Omental fat pad (tissue), 4 donors: ENCODE results near the gene CDC42EP5. TPM values are rescaled to one million over a fixed set of nuclear protein-coding genes. Genes with fewer than 3 reads are reported as not detected.

ENCODE experiments used
- ATAC-seq: fragments of 150-250 bp; one replicate; pipeline ENCODE4 v1.9.1; 2016; ENCODE audit warnings: mild to moderate bottlenecking, moderate library complexity; ENCODE audit not compliant: low FRiP score
- DNase-seq: peaks from one replicate; pipeline ENCODE4 v3.0.0-alpha.2; 2019; ENCODE audit warnings: low spot score
- total RNA-seq, 4 donors: library from RNA; depleted of rRNA; stranded (reverse); fragments of >200 nt; gene quantifications; one replicate each; pipeline ENCODE4 v1.1.0, GENCODE V29; 2016
- TF ChIP-seq, protein P1 (sequence below), 3 donors: fragments of 450-650 bp; IDR thresholded peaks; one replicate each; pipeline ENCODE4 v1.5.1; 2016 to 2017; ENCODE audit warnings: antibody characterized with exemption in 3 of 3, mild to moderate bottlenecking in 3 of 3, moderate library complexity in 2 of 3

CDC42EP5 gene
- total RNA-seq, 4 donors from 2014 or later: 12.1 to 24.1 (median 17.4) TPM

DNA sequence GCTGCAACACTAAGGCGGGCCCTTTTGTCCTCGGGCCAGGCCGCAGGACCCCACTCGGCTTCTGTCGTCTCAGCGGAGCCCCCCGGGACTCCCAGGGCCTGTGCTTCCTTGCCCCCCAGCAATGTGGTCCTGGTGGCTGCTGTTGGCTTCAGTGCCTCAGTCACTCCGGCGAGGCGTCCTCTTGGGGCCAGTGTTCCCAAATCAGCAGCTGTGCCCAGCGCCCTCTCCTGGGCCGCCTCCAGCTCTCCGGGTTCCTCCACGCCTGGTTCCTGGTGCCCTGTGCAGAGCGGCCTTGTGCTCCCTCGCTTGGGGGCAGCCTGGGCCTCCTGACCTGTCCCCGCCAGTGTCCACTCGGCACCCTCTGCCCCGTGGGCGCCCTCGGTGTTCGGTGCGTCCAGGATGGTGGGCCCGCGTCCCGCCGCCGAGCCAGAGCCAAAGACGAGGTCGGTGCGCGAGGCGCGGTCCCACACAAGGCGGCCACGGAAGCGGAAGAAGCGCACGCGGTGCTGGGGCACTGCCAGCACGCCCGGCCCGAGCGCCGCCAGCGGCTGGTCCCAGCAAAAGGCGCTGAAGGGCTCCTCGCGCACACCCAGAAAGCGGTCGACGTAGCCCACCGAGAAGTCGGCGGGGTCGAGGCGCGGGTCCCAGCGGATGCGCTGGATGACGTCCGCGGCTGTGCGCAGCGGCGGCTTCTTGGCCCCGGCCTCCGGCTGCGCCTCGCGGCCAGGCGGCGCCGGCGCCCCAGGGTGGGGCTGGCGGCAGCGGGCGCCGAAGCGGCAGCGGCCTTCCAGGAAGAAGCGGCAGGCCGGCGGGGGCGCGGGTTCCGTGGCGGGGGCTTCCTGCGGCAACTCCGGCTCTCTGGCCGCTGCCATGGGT, 10.2 kb downstream of the CDC42EP5 start:
- TF ChIP-seq, protein P1, sequence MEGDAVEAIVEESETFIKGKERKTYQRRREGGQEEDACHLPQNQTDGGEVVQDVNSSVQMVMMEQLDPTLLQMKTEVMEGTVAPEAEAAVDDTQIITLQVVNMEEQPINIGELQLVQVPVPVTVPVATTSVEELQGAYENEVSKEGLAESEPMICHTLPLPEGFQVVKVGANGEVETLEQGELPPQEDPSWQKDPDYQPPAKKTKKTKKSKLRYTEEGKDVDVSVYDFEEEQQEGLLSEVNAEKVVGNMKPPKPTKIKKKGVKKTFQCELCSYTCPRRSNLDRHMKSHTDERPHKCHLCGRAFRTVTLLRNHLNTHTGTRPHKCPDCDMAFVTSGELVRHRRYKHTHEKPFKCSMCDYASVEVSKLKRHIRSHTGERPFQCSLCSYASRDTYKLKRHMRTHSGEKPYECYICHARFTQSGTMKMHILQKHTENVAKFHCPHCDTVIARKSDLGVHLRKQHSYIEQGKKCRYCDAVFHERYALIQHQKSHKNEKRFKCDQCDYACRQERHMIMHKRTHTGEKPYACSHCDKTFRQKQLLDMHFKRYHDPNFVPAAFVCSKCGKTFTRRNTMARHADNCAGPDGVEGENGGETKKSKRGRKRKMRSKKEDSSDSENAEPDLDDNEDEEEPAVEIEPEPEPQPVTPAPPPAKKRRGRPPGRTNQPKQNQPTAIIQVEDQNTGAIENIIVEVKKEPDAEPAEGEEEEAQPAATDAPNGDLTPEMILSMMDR (IDR thresholded peaks at IDR 0.05): no peak
- ATAC-seq: peak; percentile 18
- DNase-seq: no peak

DNA sequence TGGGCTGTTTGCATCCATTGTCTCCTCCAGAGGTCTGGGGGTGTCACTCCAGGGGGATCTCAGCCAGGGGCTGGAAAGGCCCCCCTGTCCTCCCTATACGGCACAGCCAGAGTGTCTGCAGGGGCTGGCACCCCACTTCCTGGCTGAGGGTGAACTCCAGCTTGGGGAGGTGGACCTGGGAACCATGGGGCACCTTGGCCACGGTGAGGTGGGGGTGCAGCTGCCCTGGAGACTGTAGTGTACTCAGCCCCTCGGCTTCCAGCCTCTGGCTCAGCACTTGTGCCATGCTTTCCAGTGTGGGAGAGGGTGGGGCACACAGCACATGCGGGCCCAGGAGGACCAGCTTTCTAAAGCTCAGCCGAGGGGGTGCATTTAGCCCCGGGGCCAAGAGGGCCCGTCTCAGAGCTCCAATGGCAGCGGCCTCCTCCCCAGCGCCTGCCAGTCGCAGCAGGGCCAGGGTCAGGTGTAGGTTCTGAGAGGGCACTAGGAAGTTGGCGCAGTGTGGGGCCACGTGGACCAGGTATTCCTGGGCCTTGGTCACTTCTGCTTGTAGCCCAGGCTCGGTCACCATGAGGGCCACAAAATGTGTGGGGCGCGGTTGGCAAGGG, 10.9 kb downstream of the CDC42EP5 start:
- ATAC-seq: no peak
- DNase-seq: no peak
- TF ChIP-seq, protein P1 (IDR thresholded peaks at IDR 0.05): no peak

DNA sequence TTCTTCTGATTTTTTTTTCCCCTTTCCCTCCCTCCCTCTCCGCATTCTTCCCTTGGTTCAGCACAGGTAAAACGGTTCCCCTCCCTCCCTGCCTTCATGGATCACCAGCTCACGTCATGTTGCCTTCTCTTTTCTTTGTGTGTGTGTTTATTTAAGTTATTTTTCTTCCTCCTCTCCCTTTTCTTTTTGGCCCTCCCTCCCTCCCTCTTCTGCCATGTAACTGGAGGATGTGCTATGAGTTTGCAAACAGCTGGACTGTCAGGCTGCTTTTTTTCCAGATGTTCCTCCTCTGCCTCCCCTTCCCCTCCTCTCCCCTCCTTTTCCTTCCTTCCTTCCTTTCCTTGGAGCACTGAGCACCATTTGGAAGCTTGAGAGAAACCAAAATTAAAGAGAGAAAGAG, 11.5 kb downstream of the CDC42EP5 start:
- ATAC-seq: no peak
- no peak for DNase-seq
- TF ChIP-seq, protein P1 (IDR thresholded peaks at IDR 0.05): no peak

DNA sequence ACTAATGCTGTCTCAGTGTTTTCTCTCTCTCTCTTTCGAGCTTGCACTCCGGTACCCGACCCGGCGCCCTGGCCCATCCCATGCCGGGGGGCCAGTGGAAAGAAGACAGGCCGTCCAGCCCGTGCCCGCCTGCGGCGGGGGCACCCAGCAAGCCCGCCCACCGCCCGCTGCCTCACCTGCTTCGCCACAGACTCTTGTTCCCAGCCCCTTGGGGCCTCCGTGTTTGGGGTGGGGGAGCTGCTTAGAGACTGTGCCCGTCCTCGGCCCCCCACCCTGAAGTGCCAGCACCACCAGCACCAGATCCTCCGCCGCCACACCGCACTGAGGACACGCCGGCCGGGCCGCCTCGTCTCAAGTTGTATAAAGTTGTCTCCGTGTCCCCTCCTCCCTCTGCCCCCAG, 11.9 kb downstream of the CDC42EP5 start:
- DNase-seq (no peak), ATAC-seq (no peak)
- TF ChIP-seq, protein P1 (IDR thresholded peaks at IDR 0.05): no peak

DNA sequence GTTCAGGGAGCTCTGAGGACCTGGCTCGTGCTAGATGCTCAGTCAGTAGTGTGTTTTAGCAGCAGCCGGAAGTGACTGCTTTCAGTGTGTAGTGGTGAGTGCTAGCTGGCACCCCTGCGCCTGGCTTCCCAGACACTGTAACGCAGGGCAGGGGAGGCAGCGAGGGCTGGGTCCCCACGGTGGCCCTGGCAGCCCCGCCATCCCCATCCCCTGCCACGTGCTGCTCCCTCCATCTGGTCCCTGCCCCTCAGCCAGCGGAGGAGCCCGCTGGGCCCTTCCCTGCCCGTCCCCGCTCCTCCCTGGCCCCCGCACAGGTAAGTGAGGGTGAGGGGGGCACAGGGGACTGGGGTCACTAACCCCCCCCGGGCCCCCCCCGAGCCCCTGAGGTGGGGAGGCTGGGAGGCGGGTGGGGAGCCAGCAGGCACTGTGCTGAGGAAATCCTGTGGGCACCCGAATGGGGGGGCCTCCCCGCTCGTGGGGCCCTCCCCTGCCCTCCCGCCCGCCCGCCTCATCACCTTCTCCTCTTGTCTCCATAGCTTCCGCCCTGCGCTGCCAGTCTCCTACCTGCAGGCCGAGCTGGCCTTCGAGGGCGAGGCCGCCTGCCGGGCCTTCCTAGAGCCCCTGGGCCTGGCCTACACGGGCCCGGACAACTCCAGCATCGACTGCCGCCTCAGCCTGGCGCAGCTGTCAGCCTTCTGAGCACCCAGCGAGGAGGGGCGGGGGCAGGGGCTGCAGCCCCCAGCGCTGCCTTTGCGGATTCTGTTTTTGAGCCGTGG, 12.7 kb downstream of the CDC42EP5 start:
- TF ChIP-seq, protein P1 (IDR thresholded peaks at IDR 0.05): no peak
- no peak for DNase-seq
- ATAC-seq: no peak

DNA sequence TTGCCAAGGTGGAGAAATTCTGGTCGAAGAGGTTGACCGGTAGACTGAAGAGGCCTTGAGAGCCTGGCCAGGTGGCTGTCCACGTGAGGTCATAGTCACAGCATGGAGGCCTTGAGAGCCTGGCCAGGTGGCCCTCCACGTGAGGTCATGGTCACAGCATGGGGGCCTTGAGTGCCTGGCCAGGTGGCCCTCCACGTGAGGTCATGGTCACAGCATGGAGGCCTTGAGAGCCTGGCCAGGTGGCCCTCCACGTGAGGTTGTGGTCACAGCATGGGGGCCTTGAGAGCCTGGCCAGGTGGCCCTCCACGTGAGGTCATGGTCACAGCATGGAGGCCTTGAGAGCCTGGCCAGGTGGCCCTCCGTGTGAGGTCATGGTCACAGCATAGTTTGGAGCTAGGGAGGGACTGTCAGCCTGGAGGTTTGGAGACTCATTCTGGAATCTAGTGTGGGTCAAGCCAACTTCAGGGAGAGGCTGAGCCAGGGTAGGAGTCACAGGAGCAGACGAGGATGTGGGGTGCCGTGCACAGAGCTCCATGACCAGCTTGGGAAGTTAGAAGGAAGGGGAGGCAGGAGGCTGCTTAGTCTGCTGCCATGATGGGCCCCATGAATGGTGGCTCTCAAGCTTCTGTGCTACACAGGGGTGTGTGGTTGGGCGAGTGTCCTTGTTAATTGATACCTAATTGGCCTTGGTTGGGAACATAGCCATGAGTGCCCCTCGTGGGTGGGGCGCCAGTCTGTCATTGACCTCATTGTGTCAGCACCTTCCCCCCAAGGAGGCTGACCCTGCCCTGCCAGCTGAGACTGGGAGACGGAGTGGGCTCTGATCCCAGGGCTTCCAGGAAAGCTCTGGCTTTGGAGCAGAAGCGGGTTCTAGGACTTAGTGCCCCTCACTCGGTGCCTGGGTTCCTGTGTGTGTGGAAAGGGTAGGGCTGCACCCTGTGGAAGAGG, 13.5 kb downstream of the CDC42EP5 start:
- no peak for ATAC-seq
- TF ChIP-seq, protein P1 (IDR thresholded peaks at IDR 0.05): no peak
- DNase-seq: no peak
